ENCODE data around the gene FN3K. TPM values are rescaled to one million over a fixed set of nuclear protein-coding genes. Genes with fewer than 3 reads are reported as not detected.
"Not testable (repeated sequence)": the region's sequence is repeated elsewhere in the genome, so short reads cannot be mapped to it uniquely, and the experiment has no call there.

The FN3K gene
- total RNA-seq, 1 experiment from 2014 or later = 1.6 TPM

GRCh38 chr17:82775001-82775823 is 39.8 kb downstream of the FN3K start:
- DNase-seq (ENCODE audit: low spot score) = peak; percentile 55

GRCh38 chr17:82776454-82776853 is 41.0 kb downstream of the FN3K start:
- no peak for DNase-seq (ENCODE audit: low spot score)

GRCh38 chr17:82777778-82778375 is 42.5 kb downstream of the FN3K start:
- not testable (repeated sequence) for DNase-seq (ENCODE audit: low spot score)

- no peak for DNase-seq (ENCODE audit: low spot score)
Measured at GRCh38 chr17:82779541-82779940, 44.1 kb downstream of the FN3K start.

GRCh38 chr17:82780195-82780594 is 44.8 kb downstream of the FN3K start:
- DNase-seq (ENCODE audit: low spot score) = no peak

GRCh38 chr17:82780971-82781893 is 45.8 kb downstream of the FN3K start:
- DNase-seq (ENCODE audit: low spot score) = no peak

GRCh38 chr17:82781894-82782274 is 46.5 kb downstream of the FN3K start:
- peak; percentile 84 for DNase-seq (ENCODE audit: low spot score)

GRCh38 chr17:82782657-82783207 is 47.3 kb downstream of the FN3K start:
- DNase-seq (ENCODE audit: low spot score) = no peak

- DNase-seq (ENCODE audit: low spot score) = no peak
Measured at GRCh38 chr17:82783498-82783897, 48.1 kb downstream of the FN3K start.

- not testable (repeated sequence) for DNase-seq (ENCODE audit: low spot score)
Measured at GRCh38 chr17:82785581-82785980, 50.2 kb downstream of the FN3K start.

GRCh38 chr17:82786427-82786826 is 51.0 kb downstream of the FN3K start:
- DNase-seq (ENCODE audit: low spot score) = no peak

GRCh38 chr17:82787081-82787848 is 51.9 kb downstream of the FN3K start:
- no peak for DNase-seq (ENCODE audit: low spot score)

GRCh38 chr17:82788206-82789001 is 53.0 kb downstream of the FN3K start:
- no peak for DNase-seq (ENCODE audit: low spot score)

GRCh38 chr17:82789051-82789592 is 53.7 kb downstream of the FN3K start:
- DNase-seq (ENCODE audit: low spot score) = no peak

- DNase-seq (ENCODE audit: low spot score) = no peak
Measured at GRCh38 chr17:82789806-82790205, 54.4 kb downstream of the FN3K start.

- no peak for DNase-seq (ENCODE audit: low spot score)
Measured at GRCh38 chr17:82790391-82790790, 55.0 kb downstream of the FN3K start.

- DNase-seq (ENCODE audit: low spot score) = no peak
Measured at GRCh38 chr17:82791532-82791931, 56.1 kb downstream of the FN3K start.

- no peak for DNase-seq (ENCODE audit: low spot score)
Measured at GRCh38 chr17:82793974-82794630, 58.7 kb downstream of the FN3K start.

GRCh38 chr17:82794781-82795482 is 59.5 kb downstream of the FN3K start:
- DNase-seq (ENCODE audit: low spot score) = no peak
